ENCODE measurements around the gene MED13L. TPM values are rescaled to one million over a fixed set of nuclear protein-coding genes. Genes with fewer than 3 reads are reported as not detected.

MED13L gene
- total and polyA plus RNA-seq, 2 donors (not counting 1 experiment from before 2014, with no cell fraction given): 56.5 to 97.3 TPM

- Histone ChIP-seq H2AFZ (ENCODE audit: low read length) (no peak overlapping the region), H3K4me2 (ENCODE audit: extremely low read depth, insufficient read depth, low read length) (no peak overlapping the region), H3K4me1 (ENCODE audit: control insufficient read depth, extremely low read depth, insufficient read depth, low read length) (peaks cover 2% of the 10 kb centered on the region), H3K9me3 (ENCODE audit: control insufficient read depth, insufficient read depth, low read depth, low read length) (no peaks in the 10 kb centered on the region), H3K4me3 (replicated peaks in 1 of 4; ENCODE audit: control extremely low read depth in 1 of 4, insufficient read depth in 1 of 4, low read depth in 3 of 4, low read length in 4 of 4) (no peak overlapping the region), H3K79me2 (ENCODE audit: control insufficient read depth, insufficient read depth, low read length) (no peaks in the 10 kb centered on the region), H3K27me3 (ENCODE audit: control insufficient read depth, insufficient read depth, low read length) (no peaks in the 10 kb centered on the region), H3K36me3 (ENCODE audit: control insufficient read depth, insufficient read depth, low read length) (peaks cover under 1% of the 10 kb centered on the region), H4K20me1 (ENCODE audit: control insufficient read depth, extremely low read depth, insufficient read depth, low read length) (no peaks in the 10 kb centered on the region), H3K27ac (ENCODE audit: insufficient read depth, low read length) (no peak overlapping the region), H3K9ac (ENCODE audit: insufficient read depth, low read length) (no peak overlapping the region)
- DNase-seq (ENCODE audit: low read depth in 2 of 2): no peak
- TF ChIP-seq CTCF (conservative IDR thresholded peaks at IDR 0.05 in 1 of 2, IDR thresholded peaks at IDR 0.05 in 1 of 2; ENCODE audit: low read depth in 1 of 2, low read length in 2 of 2): no peak
- no peak for TF ChIP-seq EZH2 (IDR thresholded peaks at IDR 0.05; ENCODE audit: low read length, missing control alignments)
Measured at GRCh38 chr12:115975411-115975810, 302.1 kb downstream of the MED13L start.

GRCh38 chr12:115973968-115974724, 303.3 kb downstream of the MED13L start:
- peaks cover 4% of the 10 kb centered on the region for H3K4me1 ChIP-seq (ENCODE audit: control insufficient read depth, extremely low read depth, insufficient read depth, low read length)
- H3K9me3 ChIP-seq (ENCODE audit: control insufficient read depth, insufficient read depth, low read depth, low read length): no peaks in the 10 kb centered on the region
- no peak for DNase-seq (ENCODE audit: low read depth in 2 of 2)
- no peaks in the 10 kb centered on the region for H3K79me2 ChIP-seq (ENCODE audit: control insufficient read depth, insufficient read depth, low read length)
- TF ChIP-seq EZH2 (IDR thresholded peaks at IDR 0.05; ENCODE audit: low read length, missing control alignments): no peak
- no peak for TF ChIP-seq CTCF (conservative IDR thresholded peaks at IDR 0.05 in 1 of 2, IDR thresholded peaks at IDR 0.05 in 1 of 2; ENCODE audit: low read depth in 1 of 2, low read length in 2 of 2)
- no peak overlapping the region for H3K27ac ChIP-seq (ENCODE audit: insufficient read depth, low read length)
- no peak overlapping the region for H2AFZ ChIP-seq (ENCODE audit: low read length)
- H3K4me2 ChIP-seq (ENCODE audit: extremely low read depth, insufficient read depth, low read length): no peak overlapping the region
- H3K36me3 ChIP-seq (ENCODE audit: control insufficient read depth, insufficient read depth, low read length): peaks cover 2% of the 10 kb centered on the region
- H3K27me3 ChIP-seq (ENCODE audit: control insufficient read depth, insufficient read depth, low read length): no peaks in the 10 kb centered on the region
- H3K9ac ChIP-seq (ENCODE audit: insufficient read depth, low read length): no peak overlapping the region
- no peak overlapping the region for H3K4me3 ChIP-seq (replicated peaks in 1 of 4; ENCODE audit: control extremely low read depth in 1 of 4, insufficient read depth in 1 of 4, low read depth in 3 of 4, low read length in 4 of 4)
- no peaks in the 10 kb centered on the region for H4K20me1 ChIP-seq (ENCODE audit: control insufficient read depth, extremely low read depth, insufficient read depth, low read length)

- Histone ChIP-seq H3K4me2 (ENCODE audit: extremely low read depth, insufficient read depth, low read length) (no peak overlapping the region), H3K9me3 (ENCODE audit: control insufficient read depth, insufficient read depth, low read depth, low read length) (no peaks in the 10 kb centered on the region), H3K36me3 (ENCODE audit: control insufficient read depth, insufficient read depth, low read length) (peaks cover 8% of the 10 kb centered on the region), H3K4me3 (replicated peaks in 1 of 4; ENCODE audit: control extremely low read depth in 1 of 4, insufficient read depth in 1 of 4, low read depth in 3 of 4, low read length in 4 of 4) (no peak overlapping the region), H4K20me1 (ENCODE audit: control insufficient read depth, extremely low read depth, insufficient read depth, low read length) (no peaks in the 10 kb centered on the region), H2AFZ (ENCODE audit: low read length) (no peak overlapping the region), H3K79me2 (ENCODE audit: control insufficient read depth, insufficient read depth, low read length) (no peaks in the 10 kb centered on the region), H3K9ac (ENCODE audit: insufficient read depth, low read length) (no peak overlapping the region), H3K27me3 (ENCODE audit: control insufficient read depth, insufficient read depth, low read length) (no peaks in the 10 kb centered on the region), H3K4me1 (ENCODE audit: control insufficient read depth, extremely low read depth, insufficient read depth, low read length) (peaks cover 4% of the 10 kb centered on the region), H3K27ac (ENCODE audit: insufficient read depth, low read length) (no peak overlapping the region)
- TF ChIP-seq CTCF (conservative IDR thresholded peaks at IDR 0.05 in 1 of 2, IDR thresholded peaks at IDR 0.05 in 1 of 2; ENCODE audit: low read depth in 1 of 2, low read length in 2 of 2): no peak
- TF ChIP-seq EZH2 (IDR thresholded peaks at IDR 0.05; ENCODE audit: low read length, missing control alignments): no peak
- DNase-seq (ENCODE audit: low read depth in 2 of 2): peak; percentile 16 to 52
Measured at GRCh38 chr12:115973066-115973465, 304.4 kb downstream of the MED13L start.
